Measurements from ENCODE around the gene FNDC3A.

Gene FNDC3A

GRCh38 chr13:48938308-48938943, 37.3 kb upstream of the FNDC3A start:
- no peak for TF ChIP-seq USF1 (IDR thresholded peaks at IDR 0.05)
- no peak for TF ChIP-seq FOXM1 (IDR thresholded peaks at IDR 0.05; ENCODE audit: borderline replicate concordance, low read depth)
- no peak for TF ChIP-seq CREB1 (IDR thresholded peaks at IDR 0.05; ENCODE audit: low read depth)
- no peak for TF ChIP-seq REST (IDR thresholded peaks at IDR 0.05; ENCODE audit: low read depth)
- TF ChIP-seq ZBTB7A (IDR thresholded peaks at IDR 0.05; ENCODE audit: low read depth), result no peak
- no peak for TF ChIP-seq TAF1 (IDR thresholded peaks at IDR 0.05; ENCODE audit: low read depth)
- TF ChIP-seq NFIC (IDR thresholded peaks at IDR 0.05), result no peak
- TF ChIP-seq MAX (IDR thresholded peaks at IDR 0.05), result no peak
- TF ChIP-seq YY1 (IDR thresholded peaks at IDR 0.05; ENCODE audit: low read depth), result no peak
- TF ChIP-seq EP300 (IDR thresholded peaks at IDR 0.05; ENCODE audit: borderline replicate concordance), result no peak
- TF ChIP-seq TEAD4 (IDR thresholded peaks at IDR 0.05), result no peak
- no peak for TF ChIP-seq EGR1 (IDR thresholded peaks at IDR 0.05)
- no peak for TF ChIP-seq TCF12 (IDR thresholded peaks at IDR 0.05; ENCODE audit: low read depth)
- TF ChIP-seq CEBPB (IDR thresholded peaks at IDR 0.05), result no peak
- no peak for TF ChIP-seq RAD21 (IDR thresholded peaks at IDR 0.05; ENCODE audit: low read depth)

- no peak for TF ChIP-seq TCF12 (IDR thresholded peaks at IDR 0.05; ENCODE audit: low read depth)
- TF ChIP-seq EGR1 (IDR thresholded peaks at IDR 0.05), result no peak
- TF ChIP-seq TAF1 (IDR thresholded peaks at IDR 0.05; ENCODE audit: low read depth), result no peak
- no peak for TF ChIP-seq MAX (IDR thresholded peaks at IDR 0.05)
- no peak for TF ChIP-seq YY1 (IDR thresholded peaks at IDR 0.05; ENCODE audit: low read depth)
- no peak for TF ChIP-seq TEAD4 (IDR thresholded peaks at IDR 0.05)
- TF ChIP-seq ZBTB7A (IDR thresholded peaks at IDR 0.05; ENCODE audit: low read depth), result no peak
- TF ChIP-seq CREB1 (IDR thresholded peaks at IDR 0.05; ENCODE audit: low read depth), result no peak
- no peak for TF ChIP-seq FOXM1 (IDR thresholded peaks at IDR 0.05; ENCODE audit: borderline replicate concordance, low read depth)
- TF ChIP-seq NFIC (IDR thresholded peaks at IDR 0.05), result no peak
- TF ChIP-seq EP300 (IDR thresholded peaks at IDR 0.05; ENCODE audit: borderline replicate concordance), result no peak
- no peak for TF ChIP-seq RAD21 (IDR thresholded peaks at IDR 0.05; ENCODE audit: low read depth)
These were observed 36.0 kb upstream of the FNDC3A start for GRCh38 chr13:48939728-48940127.

GRCh38 chr13:48942131-48942530, 33.6 kb upstream of the FNDC3A start:
- TF ChIP-seq YY1 (IDR thresholded peaks at IDR 0.05; ENCODE audit: low read depth) (no peak), RAD21 (IDR thresholded peaks at IDR 0.05; ENCODE audit: low read depth) (no peak), MAX (IDR thresholded peaks at IDR 0.05) (no peak)

GRCh38 chr13:48944221-48944620, 31.5 kb upstream of the FNDC3A start:
- TF ChIP-seq REST (IDR thresholded peaks at IDR 0.05; ENCODE audit: low read depth) (no peak), CREB1 (IDR thresholded peaks at IDR 0.05; ENCODE audit: low read depth) (no peak), NFIC (IDR thresholded peaks at IDR 0.05) (no peak), ZBTB7A (IDR thresholded peaks at IDR 0.05; ENCODE audit: low read depth) (no peak), USF1 (IDR thresholded peaks at IDR 0.05) (no peak), EGR1 (IDR thresholded peaks at IDR 0.05) (no peak), MAX (IDR thresholded peaks at IDR 0.05) (no peak), TEAD4 (IDR thresholded peaks at IDR 0.05) (no peak), CEBPB (IDR thresholded peaks at IDR 0.05) (no peak), YY1 (IDR thresholded peaks at IDR 0.05; ENCODE audit: low read depth) (no peak), TAF1 (IDR thresholded peaks at IDR 0.05; ENCODE audit: low read depth) (no peak)

GRCh38 chr13:48945626-48946025, 30.1 kb upstream of the FNDC3A start:
- TF ChIP-seq MAX (IDR thresholded peaks at IDR 0.05), result no peak
- no peak for TF ChIP-seq NFIC (IDR thresholded peaks at IDR 0.05)
- no peak for TF ChIP-seq RAD21 (IDR thresholded peaks at IDR 0.05; ENCODE audit: low read depth)
- TF ChIP-seq FOXM1 (IDR thresholded peaks at IDR 0.05; ENCODE audit: borderline replicate concordance, low read depth), result no peak
- TF ChIP-seq TCF12 (IDR thresholded peaks at IDR 0.05; ENCODE audit: low read depth), result no peak
- TF ChIP-seq EGR1 (IDR thresholded peaks at IDR 0.05), result no peak
